MCF 10A (cell line): Measurements from ENCODE around the gene PKD1. TPM values are rescaled to one million over a fixed set of nuclear protein-coding genes. Genes with fewer than 3 reads are reported as not detected.

Experiments
- BruUV-seq: library from RNA; stranded (reverse); fragments of 400-500 nt; replicated peaks from 2 replicates; lab custom pipeline; 2021; lab: Mats Ljungman, UMichigan
- CTCF ChIA-PET: fragments of 300-600 bp; sonication (Branson Sonifier 250); formaldehyde crosslinking; extraction: SDS; loops from one replicate; lab custom pipeline; 2021; ENCODE audit warnings: antibody characterized with exemption, inconsistent platforms; lab: Yijun Ruan, JAX
- POLR2A ChIA-PET: fragments of 300-600, 350-650 bp; sonication (Branson Sonifier 250); formaldehyde crosslinking; extraction: SDS; loops from one replicate; lab custom pipeline; 2020; ENCODE audit warnings: antibody characterized with exemption, inconsistent platforms; lab: Yijun Ruan, JAX
- DNase-seq: peaks from one replicate; pipeline ENCODE4 v3.0.0-alpha.2; 2018; ENCODE audit not compliant: unreplicated experiment
- H3K27ac Mint-ChIP-seq: one replicate; pipeline ENCODE4 v1.8.0; 2022; ENCODE audit warnings: mild to moderate bottlenecking, low read depth, mixed read lengths; ENCODE audit not compliant: unreplicated experiment
- H3K27me3 Mint-ChIP-seq: one replicate; pipeline ENCODE4 v1.8.0; 2022; ENCODE audit warnings: mixed read lengths; ENCODE audit not compliant: insufficient read depth, unreplicated experiment
- H3K36me3 Mint-ChIP-seq: one replicate; pipeline ENCODE4 v1.8.0; 2022; ENCODE audit warnings: mild to moderate bottlenecking, moderate library complexity, mixed read lengths; ENCODE audit not compliant: insufficient read depth, unreplicated experiment
- H3K4me1 Mint-ChIP-seq: one replicate; pipeline ENCODE4 v1.8.0; 2022; ENCODE audit warnings: mixed read lengths; ENCODE audit not compliant: insufficient read depth, unreplicated experiment
- H3K4me3 Mint-ChIP-seq: one replicate; pipeline ENCODE4 v1.8.0; 2022; ENCODE audit warnings: mild to moderate bottlenecking, moderate library complexity, mixed read lengths; ENCODE audit not compliant: unreplicated experiment
- H3K9me3 Mint-ChIP-seq: one replicate; pipeline ENCODE4 v1.8.0; 2022; ENCODE audit warnings: mixed read lengths; ENCODE audit not compliant: unreplicated experiment
- CTCF ChIP-seq: fragments of 200-600 bp; IDR thresholded peaks from one replicate; pipeline ENCODE4 v1.8.0; 2022; ENCODE audit warnings: antibody characterized with exemption, mild to moderate bottlenecking; ENCODE audit not compliant: unreplicated experiment
- intact Hi-C: fragments of 100-400 bp; cut with micrococcal nuclease; formaldehyde crosslinking; loops from 2 replicates; pipeline ENCODE4 v1.14.1; 2022
- microRNA-seq: library from miRNA; unstranded; fragments of <30 nt; microRNA quantifications from one replicate; pipeline ENCODE4 v1.2.0, GENCODE V29; 2022
- total RNA-seq: library from RNA; stranded (reverse); gene quantifications from 2 replicates; pipeline ENCODE4 v1.2.3, GENCODE V29; 2022

PKD1 gene
- total RNA-seq, 1 experiment from 2014 or later: 187 TPM

GRCh38 chr16:2039274-2040031, 96.2 kb downstream of the PKD1 start:
- POLR2A ChIA-PET: interaction anchor here (1.0 kb wide), 2 partner anchors 31 to 45 kb away, joined by 3 read pairs; no protein-coding TSS in a partner anchor
- peaks cover 6% of the 10 kb centered on the region for H3K4me1 Mint-ChIP-seq
- no peaks in the 10 kb centered on the region for H3K27me3 Mint-ChIP-seq
- no peaks in the 10 kb centered on the region for H3K9me3 Mint-ChIP-seq
- CTCF ChIA-PET: interaction anchor here (0.6 to 0.9 kb wide), 3 partner anchors 101 to 220 kb away, joined by 3 read pairs; no protein-coding TSS in a partner anchor
- no peak for TF ChIP-seq CTCF
- DNase-seq: no peak
- intact Hi-C loops: no loop called here
- no TSS peak for BruUV-seq
- no peaks in the 10 kb centered on the region for H3K36me3 Mint-ChIP-seq
- no peak overlapping the region for H3K27ac Mint-ChIP-seq
- H3K4me3 Mint-ChIP-seq: no peak overlapping the region

Small RNAs within 50 kb of the gene (microRNA-seq; reads per million reads assigned to microRNA genes)
- not detected for gene MIR1225
- gene MIR3180-5: not detected
- not detected for gene MIR4516
- gene MIR6511B1: not detected

Other genes starting within 250 kb of the PKD1 start
- gene HS3ST6, start 217.5 kb downstream of the PKD1 start, total RNA-seq: not detected in 2 replicates
- gene MSRB1, start 192.7 kb downstream of the PKD1 start, total RNA-seq: 5.8 and 7.4 TPM in 2 replicates
- not detected in 2 replicates for gene RPL3L, start 181.2 kb downstream of the PKD1 start, total RNA-seq
- 202 TPM in 2 replicates for gene NDUFB10, start 176.4 kb downstream of the PKD1 start, total RNA-seq
- gene RPS2, start 171.1 kb downstream of the PKD1 start, total RNA-seq: 4,760 and 4,836 TPM in 2 replicates
- 0.39 TPM in 1 of 2 replicates, not detected in the other for gene RNF151, start 169.0 kb downstream of the PKD1 start, total RNA-seq
- 25.8 and 26.8 TPM in 2 replicates for gene TBL3, start 163.8 kb downstream of the PKD1 start, total RNA-seq
- 1.1 TPM in 1 of 2 replicates, not detected in the other for gene NOXO1, start 154.4 kb downstream of the PKD1 start, total RNA-seq
- gene GFER, start 151.7 kb downstream of the PKD1 start, total RNA-seq: 34.6 and 40.8 TPM in 2 replicates
- 0.68 and 1.1 TPM in 2 replicates for gene SYNGR3, start 145.9 kb downstream of the PKD1 start, total RNA-seq
- gene ZNF598, start 126.1 kb downstream of the PKD1 start, total RNA-seq: 177 and 252 TPM in 2 replicates
- gene NPW, start 116.1 kb downstream of the PKD1 start, total RNA-seq: 4.9 and 7.7 TPM in 2 replicates
- gene NHERF2, start 109.0 kb downstream of the PKD1 start, total RNA-seq: 8.5 and 14.5 TPM in 2 replicates
- 16.4 and 17.7 TPM in 2 replicates for gene NTHL1, start 88.1 kb downstream of the PKD1 start, total RNA-seq
- 99.8 and 136 TPM in 2 replicates for gene TSC2, start 87.9 kb downstream of the PKD1 start, total RNA-seq
- 0.81 and 1.0 TPM in 2 replicates for gene RAB26, start 12.7 kb upstream of the PKD1 start, total RNA-seq
- gene TRAF7, start 19.9 kb upstream of the PKD1 start, total RNA-seq: 87.4 and 98.6 TPM in 2 replicates
- 0.10 and 0.14 TPM in 2 replicates for gene CASKIN1, start 60.7 kb upstream of the PKD1 start, total RNA-seq
- gene MLST8, start 69.6 kb upstream of the PKD1 start, total RNA-seq: 63.4 and 87.6 TPM in 2 replicates
- gene BRICD5, start 75.0 kb upstream of the PKD1 start, total RNA-seq: 4.6 and 5.2 TPM in 2 replicates
- 11.3 and 12.0 TPM in 2 replicates for gene PGP, start 78.9 kb upstream of the PKD1 start, total RNA-seq
- gene E4F1, start 87.7 kb upstream of the PKD1 start, total RNA-seq: 26.2 and 28.4 TPM in 2 replicates
- gene DNASE1L2, start 100.5 kb upstream of the PKD1 start, total RNA-seq: 1.5 and 3.8 TPM in 2 replicates
- 115 and 154 TPM in 2 replicates for gene ECI1, start 115.7 kb upstream of the PKD1 start, total RNA-seq
- gene RNPS1, start 132.2 kb upstream of the PKD1 start, total RNA-seq: 245 and 247 TPM in 2 replicates
- 3.5 and 4.6 TPM in 2 replicates for gene ABCA3, start 204.8 kb upstream of the PKD1 start, total RNA-seq